Inflammatory macrophage treated with lipopolysaccharide for 1 hour (primary cell): ENCODE results near the gene RNF169.

Experiments used
- DNase-seq, 2 donors: peaks; one replicate each; pipeline ENCODE4 v3.0.0-alpha.2; 2020 to 2022

Gene RNF169, protein sequence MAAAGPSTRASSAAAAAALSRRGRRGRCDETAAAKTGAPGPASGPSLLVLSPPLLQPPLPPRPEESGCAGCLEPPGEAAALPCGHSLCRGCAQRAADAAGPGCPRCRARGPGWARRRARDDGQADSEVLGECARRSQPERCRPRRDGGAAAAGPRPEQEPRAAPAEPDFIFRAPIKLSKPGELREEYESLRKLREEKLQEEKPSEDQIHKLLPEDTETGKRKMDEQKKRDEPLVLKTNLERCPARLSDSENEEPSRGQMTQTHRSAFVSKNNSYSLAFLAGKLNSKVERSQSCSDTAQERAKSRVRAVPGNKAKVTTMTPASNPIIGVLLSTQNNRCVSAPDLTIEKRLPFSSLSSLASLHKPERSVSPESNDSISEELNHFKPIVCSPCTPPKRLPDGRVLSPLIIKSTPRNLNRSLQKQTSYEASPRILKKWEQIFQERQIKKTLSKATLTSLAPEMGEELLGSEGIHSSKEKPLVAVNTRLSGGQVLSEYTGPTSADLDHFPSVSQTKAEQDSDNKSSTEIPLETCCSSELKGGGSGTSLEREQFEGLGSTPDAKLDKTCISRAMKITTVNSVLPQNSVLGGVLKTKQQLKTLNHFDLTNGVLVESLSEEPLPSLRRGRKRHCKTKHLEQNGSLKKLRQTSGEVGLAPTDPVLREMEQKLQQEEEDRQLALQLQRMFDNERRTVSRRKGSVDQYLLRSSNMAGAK

DNA sequence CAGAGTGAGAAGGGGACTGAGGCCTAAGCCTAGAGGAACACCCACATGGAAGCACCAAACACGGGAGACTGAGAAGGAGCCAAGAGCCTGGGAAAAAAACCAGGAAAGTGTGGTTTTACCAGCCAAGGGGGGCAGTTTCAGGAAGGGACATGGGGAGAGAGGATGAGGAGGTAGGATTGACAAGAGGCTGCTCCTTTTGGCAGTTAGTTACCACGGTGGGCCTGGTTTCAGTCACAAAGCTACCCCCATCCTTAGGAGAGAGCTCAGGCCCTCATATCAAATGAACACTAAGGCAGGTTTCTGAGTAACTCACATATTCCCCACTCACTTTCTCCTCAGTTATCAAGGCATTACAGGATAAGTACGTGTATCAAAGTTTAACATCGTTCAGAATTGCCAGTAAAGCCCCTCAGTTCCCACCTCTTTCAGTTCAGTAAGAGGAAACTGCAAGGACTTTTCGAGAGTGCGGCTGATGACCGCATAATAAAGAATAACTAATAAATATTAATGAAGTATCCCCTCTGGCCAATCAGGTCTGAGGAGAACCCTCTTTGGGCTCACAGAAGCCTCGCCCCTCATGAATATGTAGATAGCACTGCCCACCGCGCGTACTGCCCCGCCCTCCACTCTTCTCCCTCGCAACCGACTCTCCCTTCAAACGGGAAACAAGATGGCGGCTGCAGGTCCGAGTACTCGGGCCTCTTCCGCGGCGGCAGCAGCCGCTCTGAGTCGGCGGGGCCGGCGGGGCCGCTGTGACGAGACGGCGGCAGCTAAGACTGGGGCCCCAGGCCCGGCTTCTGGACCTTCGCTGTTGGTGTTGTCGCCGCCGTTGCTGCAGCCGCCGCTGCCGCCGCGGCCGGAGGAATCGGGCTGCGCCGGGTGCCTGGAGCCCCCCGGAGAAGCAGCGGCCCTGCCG lies at the start of gene RNF169:
Gene RNF169 (plus strand): TSS at position 639 of the 916 bp plus-strand sequence. CDS start 32 bp downstream, at position 671.
- DNase-seq = peak; percentile 96

DNA sequence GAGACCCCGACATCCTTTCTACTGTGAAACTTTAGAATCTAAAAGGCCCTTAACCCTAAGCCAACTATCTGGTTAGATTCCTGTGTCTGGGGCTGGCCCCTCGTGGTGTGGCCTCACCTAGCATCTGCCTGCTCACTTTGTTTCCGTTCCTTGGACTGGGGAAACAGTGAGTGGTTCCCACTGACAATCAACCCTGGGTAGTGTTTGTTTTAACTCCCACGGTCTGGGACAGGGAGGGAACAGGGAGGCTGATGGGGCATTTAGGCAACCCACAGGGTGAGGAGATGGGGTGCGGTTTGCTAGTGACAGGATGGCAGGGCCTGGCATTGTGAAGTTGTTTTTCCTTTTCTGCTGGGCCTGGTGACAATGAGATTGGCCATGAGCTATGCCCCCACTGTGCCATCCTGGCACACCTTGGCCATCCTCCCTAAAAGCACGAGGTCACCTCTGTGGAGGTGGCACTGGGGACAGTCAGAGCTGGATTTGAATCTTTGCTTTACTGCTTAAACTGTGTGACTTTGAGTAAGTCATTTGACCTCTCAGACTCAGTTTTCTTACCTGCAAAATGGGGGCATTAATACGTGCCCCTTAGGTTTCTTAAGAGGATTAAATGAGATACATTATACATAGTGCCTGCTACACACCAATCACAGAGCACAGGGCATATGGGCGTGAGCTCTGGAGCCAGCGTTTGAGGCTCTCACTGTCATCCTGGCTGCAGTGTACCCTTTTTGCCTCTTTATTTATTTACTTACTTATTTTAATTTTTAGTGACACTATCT lies 48.8 kb upstream of the RNF169 start:
- no peak for DNase-seq

DNA sequence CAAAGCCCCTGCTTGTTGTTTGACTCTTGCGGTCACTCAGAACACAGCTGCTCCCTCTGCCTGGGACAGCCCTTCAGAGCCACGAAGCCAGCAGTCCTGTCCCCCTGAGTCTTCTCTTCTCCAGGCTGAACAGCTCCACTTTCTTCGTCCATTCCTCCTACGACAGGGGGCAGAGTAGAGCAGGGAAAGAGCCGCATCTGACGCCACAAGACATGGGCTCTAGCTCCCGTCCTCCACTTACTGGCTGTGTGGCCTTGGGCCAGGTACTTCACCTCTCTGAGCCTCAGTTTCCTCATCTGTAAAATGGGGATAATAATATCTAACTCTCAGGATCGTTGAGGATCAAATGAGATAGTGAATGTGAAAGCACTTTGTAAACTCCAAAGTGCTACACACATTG lies 47.3 kb upstream of the RNF169 start:
- DNase-seq = peak in 1 of 2 donors; percentile 22

- DNase-seq = peak; percentile 50 to 76
These were observed 46.2 kb upstream of the RNF169 start for GRCh38 chr11:74702383-74703007.

GRCh38 chr11:74703211-74703610 lies 45.4 kb upstream of the RNF169 start:
- no peak for DNase-seq

GRCh38 chr11:74707182-74707581 lies 41.5 kb upstream of the RNF169 start:
- no peak for DNase-seq

GRCh38 chr11:74707602-74708510 lies 40.8 kb upstream of the RNF169 start:
- DNase-seq = no peak

DNA sequence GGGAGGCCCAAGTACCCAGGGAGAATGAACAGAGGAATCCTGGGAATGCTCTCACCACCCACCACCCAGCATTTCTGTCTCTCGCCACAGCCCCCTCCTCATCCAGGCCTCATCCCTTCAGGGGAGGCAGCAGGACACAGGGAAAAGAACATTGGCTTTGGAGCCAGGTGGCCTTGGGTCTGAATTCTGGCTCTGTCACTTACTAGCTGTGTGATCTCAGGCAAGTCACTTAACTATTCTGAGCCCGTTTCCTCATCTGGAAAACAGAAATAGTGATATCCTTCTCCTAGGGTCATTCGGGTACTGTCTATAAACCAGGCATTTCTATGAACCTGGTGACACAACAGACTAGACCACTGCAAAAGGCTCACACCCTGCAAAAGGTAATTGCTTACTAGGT lies 39.5 kb upstream of the RNF169 start:
- no peak for DNase-seq

DNA sequence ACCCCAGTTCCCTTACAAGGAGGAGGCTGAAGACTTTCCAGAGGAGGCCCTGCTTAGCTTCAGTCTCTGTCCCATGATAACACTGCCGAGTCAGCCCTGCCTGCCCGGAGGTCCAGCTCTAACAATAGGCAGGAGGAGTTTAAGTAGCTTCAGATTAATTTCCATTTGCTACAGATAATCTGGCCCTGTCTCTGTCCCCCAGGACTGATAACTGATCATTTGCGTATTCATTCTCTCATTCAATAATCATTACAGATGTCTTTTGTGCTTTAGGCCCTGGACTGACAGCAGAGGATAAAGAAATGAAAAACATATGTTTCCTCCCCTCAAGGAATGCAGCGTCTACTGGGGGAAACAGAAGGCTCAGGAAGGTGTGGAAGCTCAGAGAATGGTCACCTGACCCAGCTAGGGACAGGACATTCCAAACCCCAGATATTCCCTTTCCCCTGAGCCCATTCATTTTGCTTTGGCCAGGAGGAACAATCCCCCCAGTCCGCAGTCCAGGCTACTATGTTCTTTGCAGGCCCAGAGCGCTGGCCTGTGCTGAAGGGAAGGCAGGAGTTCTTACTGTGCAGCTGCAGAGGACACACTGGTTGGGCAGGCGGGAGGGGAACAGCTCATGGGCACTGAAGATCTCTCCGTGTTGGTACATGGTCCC lies 38.2 kb upstream of the RNF169 start:
- DNase-seq = no peak

DNA sequence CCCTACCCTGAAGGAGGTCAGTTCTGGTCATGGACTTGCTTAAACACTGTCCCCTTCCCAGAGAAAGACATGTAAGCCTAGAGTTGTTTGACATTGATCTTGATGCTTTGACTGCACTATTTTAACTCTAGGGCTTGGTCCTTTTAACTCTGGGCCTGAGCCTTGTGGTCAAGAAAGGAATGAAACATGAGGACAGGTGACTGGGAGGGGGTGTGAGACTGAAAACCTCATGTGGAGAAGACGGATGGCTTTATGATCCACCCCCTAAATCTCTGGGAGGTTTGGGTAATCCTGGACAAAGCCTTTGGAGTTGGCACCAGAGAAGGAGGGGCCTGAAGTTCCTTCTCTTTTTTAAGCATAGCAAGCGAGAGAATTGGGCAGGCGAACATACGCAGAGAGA lies 35.0 kb upstream of the RNF169 start:
- DNase-seq = no peak

GRCh38 chr11:74714904-74715303 lies 33.7 kb upstream of the RNF169 start:
- DNase-seq = no peak

GRCh38 chr11:74717221-74717969 lies 31.3 kb upstream of the RNF169 start:
- no peak for DNase-seq

DNA sequence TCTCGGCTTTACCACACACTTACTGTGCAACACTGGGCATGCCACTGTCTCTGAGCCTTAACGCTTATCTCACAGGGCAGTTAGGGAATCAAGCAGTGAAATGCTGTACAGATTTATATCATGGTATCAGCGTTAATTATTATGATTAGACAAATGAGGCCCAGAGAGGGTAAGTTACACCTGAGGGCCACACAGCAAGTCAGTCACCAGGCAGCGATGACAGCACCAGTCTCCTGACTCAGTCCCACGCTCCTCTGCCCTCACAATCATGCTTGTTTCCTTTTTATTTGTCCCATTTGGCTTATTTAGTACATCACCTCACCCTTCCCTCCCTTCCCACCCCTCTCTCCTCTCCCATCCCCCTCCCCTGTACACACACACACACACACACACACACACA lies 29.6 kb upstream of the RNF169 start:
- DNase-seq = no peak

- no peak for DNase-seq
These were observed 27.8 kb upstream of the RNF169 start for GRCh38 chr11:74720596-74721478.

DNA sequence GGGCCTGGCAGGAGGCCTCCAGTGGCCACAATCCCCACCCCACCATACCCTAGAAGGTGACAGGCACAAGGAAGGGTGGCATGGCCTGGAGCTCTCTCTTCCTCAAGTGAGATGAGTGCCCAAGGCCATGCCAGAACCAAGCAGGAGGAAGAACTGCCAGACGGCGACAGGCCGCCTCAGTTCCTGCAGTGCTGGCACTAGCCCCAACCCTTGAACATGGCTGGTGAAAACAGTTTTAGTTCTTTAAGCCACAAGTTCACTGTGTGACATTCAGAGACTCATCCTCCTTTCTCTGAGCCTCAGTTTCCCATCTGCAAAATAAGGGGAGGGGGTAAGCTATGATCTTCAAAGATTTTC lies 27.2 kb upstream of the RNF169 start:
- DNase-seq = no peak

- no peak for DNase-seq
These were observed 25.1 kb upstream of the RNF169 start for GRCh38 chr11:74723511-74723910.

DNA sequence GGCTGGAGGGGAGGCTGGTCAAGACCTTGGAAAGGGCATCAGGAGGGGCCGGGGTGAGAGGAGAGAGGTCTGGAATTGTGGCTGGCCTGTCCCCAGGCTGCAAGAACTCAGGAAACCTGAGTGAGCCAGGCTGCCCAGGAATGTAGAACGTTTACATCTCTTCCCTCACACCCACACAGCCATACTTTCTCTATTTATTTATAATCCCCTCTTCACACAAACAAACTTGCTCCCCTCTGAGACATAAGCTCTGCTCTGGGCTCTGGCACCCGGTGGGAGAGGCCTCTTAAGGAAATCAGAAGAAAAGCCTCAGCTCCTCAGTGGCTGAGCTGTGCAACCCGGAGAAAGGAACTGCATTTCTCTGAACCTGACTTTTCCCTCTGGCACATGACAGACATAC lies 22.9 kb upstream of the RNF169 start:
- no peak for DNase-seq

DNA sequence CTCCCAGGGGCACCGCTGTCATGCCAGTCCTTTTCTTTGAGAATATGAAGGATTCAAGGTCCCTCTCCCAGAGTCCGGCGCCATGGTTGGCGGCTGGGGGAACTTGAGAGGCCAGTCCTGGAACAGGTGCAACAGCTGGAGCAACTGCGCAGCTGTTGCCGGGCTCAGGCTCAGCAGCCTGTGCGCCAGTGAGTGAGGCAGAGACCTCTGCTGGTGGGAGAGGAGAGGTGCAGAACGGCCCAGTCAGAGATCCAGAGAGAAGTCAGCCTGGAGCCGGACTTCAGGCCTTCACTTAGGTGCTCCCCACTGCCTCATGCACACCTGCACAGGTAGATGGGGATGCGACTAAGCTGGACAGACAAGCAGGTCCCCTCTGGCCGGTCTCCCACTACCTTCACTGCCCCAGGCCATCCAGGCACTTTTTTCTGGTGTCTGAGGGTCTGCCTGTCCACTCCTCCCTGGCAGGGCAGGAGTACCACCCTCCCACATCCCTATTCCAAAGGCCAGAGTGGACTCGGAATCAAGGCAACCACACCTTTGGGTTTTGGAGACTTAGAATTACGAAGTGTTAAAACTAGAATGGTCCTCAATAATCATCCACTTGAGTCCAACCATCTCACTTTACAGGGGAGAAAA lies 22.0 kb upstream of the RNF169 start:
- DNase-seq = peak; percentile 48 to 66
